Parathyroid adenoma (tissue), 2 donors: ENCODE data around the gene TGFBR3.

ENCODE experiments used
- H2AFZ ChIP-seq: fragments of 300-600 bp; sonication (generic); one replicate; pipeline ENCODE4 v1.7.0; 2017; ENCODE audit warnings: antibody characterized with exemption, mild to moderate bottlenecking
- H3K27ac ChIP-seq: fragments of 300-600 bp; sonication (generic); one replicate; pipeline ENCODE4 v1.7.0; 2017
- H3K27me3 ChIP-seq: fragments of 300-600 bp; sonication (generic); one replicate; pipeline ENCODE4 v1.7.0; 2017; ENCODE audit warnings: low read length; ENCODE audit not compliant: control insufficient read depth, insufficient read depth
- H3K36me3 ChIP-seq: fragments of 300-600 bp; sonication (generic); one replicate; pipeline ENCODE4 v1.7.0; 2017; ENCODE audit warnings: low read length; ENCODE audit not compliant: control insufficient read depth, insufficient read depth
- H3K4me1 ChIP-seq: fragments of 300-600 bp; sonication (generic); one replicate; pipeline ENCODE4 v1.7.0; 2017; ENCODE audit warnings: control low read depth
- H3K4me2 ChIP-seq: fragments of 300-600 bp; sonication (generic); one replicate; pipeline ENCODE4 v1.7.0; 2017; ENCODE audit warnings: low read length
- H3K4me3 ChIP-seq: fragments of 300-600 bp; sonication (generic); one replicate; pipeline ENCODE4 v1.7.0; 2017; ENCODE audit warnings: low read depth, low read length
- H3K79me2 ChIP-seq: fragments of 300-600 bp; sonication (generic); one replicate; pipeline ENCODE4 v1.7.0; 2017; ENCODE audit warnings: control low read depth
- H3K9ac ChIP-seq: fragments of 300-600 bp; sonication (generic); one replicate; pipeline ENCODE4 v1.7.0; 2017; ENCODE audit warnings: mild to moderate bottlenecking
- H3K9me3 ChIP-seq: fragments of 300-600 bp; sonication (generic); one replicate; pipeline ENCODE4 v1.7.0; 2017; ENCODE audit warnings: low read length; ENCODE audit not compliant: control insufficient read depth
- TF ChIP-seq, protein P1 (sequence below): fragments of 300-600 bp; sonication (generic); IDR thresholded peaks from one replicate; pipeline ENCODE4 v1.7.0; 2017; ENCODE audit warnings: antibody characterized with exemption, mild to moderate bottlenecking
- donor health status: primary hyperparathyroidism.

The TGFBR3 gene

DNA sequence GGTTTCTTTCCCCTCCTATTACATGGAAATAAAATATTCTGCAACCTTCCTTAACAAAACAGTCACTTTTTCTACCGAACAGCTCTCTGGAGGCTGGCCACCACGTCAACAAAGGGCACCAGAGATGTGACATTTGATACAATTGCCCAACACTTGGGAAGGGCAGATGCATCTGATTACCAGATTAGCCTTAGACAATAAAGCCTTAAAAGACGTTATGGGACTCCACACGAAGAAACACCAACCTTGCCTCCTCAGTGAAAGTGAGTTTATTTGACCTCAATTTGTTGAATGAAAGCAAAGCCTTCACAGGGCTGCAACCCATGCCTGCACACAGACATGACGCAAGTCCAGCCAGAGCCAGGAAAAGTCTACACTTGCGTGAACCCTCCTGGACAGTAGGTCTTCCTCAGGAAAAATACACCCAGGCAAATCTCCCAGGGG is 136.1 kb downstream of the TGFBR3 start:
- Histone ChIP-seq H3K27ac (peak overlapping the region; percentile 58), H3K36me3 (no peaks in the 10 kb centered on the region), H3K27me3 (no peaks in the 10 kb centered on the region), H3K4me1 (peaks cover 18% of the 10 kb centered on the region), H3K9me3 (no peaks in the 10 kb centered on the region), H3K9ac (no peak overlapping the region), H3K4me3 (no peak overlapping the region), H2AFZ (no peak overlapping the region), H3K79me2 (no peaks in the 10 kb centered on the region), H3K4me2 (no peak overlapping the region)
- TF ChIP-seq, protein P1, sequence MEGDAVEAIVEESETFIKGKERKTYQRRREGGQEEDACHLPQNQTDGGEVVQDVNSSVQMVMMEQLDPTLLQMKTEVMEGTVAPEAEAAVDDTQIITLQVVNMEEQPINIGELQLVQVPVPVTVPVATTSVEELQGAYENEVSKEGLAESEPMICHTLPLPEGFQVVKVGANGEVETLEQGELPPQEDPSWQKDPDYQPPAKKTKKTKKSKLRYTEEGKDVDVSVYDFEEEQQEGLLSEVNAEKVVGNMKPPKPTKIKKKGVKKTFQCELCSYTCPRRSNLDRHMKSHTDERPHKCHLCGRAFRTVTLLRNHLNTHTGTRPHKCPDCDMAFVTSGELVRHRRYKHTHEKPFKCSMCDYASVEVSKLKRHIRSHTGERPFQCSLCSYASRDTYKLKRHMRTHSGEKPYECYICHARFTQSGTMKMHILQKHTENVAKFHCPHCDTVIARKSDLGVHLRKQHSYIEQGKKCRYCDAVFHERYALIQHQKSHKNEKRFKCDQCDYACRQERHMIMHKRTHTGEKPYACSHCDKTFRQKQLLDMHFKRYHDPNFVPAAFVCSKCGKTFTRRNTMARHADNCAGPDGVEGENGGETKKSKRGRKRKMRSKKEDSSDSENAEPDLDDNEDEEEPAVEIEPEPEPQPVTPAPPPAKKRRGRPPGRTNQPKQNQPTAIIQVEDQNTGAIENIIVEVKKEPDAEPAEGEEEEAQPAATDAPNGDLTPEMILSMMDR, result no peak

DNA sequence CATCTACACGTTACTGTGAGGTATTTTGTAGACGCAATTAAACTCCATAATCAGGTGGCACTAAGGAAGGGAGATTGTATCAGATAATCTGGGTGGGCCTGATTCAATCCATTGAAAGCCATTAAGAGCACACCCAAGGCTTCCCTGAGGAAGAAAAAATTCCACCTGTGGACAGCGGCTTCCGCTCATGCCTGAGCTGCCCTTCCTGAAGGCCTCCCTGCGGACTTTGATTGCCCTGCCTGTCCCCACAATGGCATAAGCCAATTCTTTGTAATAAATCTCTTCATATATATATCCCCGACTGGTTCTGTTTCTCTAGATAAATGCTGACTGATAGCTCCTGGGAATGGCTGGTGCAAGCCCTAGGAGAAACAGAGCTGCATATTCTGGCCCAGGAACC is 138.3 kb downstream of the TGFBR3 start:
- TF ChIP-seq, protein P1, result no peak
- Histone ChIP-seq H3K9me3 (no peaks in the 10 kb centered on the region), H3K9ac (no peak overlapping the region), H3K4me3 (no peak overlapping the region), H3K4me1 (peaks cover 18% of the 10 kb centered on the region), H3K79me2 (no peaks in the 10 kb centered on the region), H2AFZ (no peak overlapping the region), H3K27me3 (no peaks in the 10 kb centered on the region), H3K4me2 (no peak overlapping the region), H3K36me3 (no peaks in the 10 kb centered on the region), H3K27ac (no peak overlapping the region)

DNA sequence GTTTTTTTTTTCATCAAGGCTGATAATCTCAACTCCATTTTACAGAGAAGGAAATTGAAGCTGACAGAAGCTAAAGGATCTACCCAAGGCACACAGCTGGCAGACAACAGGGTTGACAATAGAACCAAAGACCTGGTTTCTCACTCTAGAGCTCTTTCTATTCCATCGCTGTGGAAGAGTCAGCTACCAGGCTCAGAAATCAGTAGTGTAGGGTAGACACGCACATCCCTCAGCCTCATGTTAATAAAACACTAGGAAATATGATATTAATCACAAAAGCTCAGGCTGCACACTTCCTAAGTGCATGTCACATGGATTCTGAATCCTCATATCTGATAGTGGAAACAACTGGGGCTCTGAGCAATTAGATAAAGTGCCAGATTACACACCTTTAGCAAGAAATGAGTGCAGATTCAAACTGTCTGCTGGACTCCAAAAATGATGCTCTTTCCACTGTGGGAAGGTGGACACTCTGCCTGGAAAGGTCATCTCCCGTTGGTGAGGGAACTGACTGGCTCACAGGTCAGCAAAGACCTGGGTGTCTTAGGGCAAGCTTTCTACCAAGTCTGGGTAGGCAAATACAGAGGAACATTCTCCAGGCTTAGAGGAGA is 139.1 kb downstream of the TGFBR3 start:
- Histone ChIP-seq H3K9ac (no peak overlapping the region), H3K9me3 (no peaks in the 10 kb centered on the region), H3K4me1 (peaks cover 18% of the 10 kb centered on the region), H3K79me2 (no peaks in the 10 kb centered on the region), H3K4me2 (no peak overlapping the region), H3K27ac (no peak overlapping the region), H2AFZ (no peak overlapping the region), H3K4me3 (no peak overlapping the region), H3K36me3 (no peaks in the 10 kb centered on the region), H3K27me3 (no peaks in the 10 kb centered on the region)
- TF ChIP-seq, protein P1, result no peak

DNA sequence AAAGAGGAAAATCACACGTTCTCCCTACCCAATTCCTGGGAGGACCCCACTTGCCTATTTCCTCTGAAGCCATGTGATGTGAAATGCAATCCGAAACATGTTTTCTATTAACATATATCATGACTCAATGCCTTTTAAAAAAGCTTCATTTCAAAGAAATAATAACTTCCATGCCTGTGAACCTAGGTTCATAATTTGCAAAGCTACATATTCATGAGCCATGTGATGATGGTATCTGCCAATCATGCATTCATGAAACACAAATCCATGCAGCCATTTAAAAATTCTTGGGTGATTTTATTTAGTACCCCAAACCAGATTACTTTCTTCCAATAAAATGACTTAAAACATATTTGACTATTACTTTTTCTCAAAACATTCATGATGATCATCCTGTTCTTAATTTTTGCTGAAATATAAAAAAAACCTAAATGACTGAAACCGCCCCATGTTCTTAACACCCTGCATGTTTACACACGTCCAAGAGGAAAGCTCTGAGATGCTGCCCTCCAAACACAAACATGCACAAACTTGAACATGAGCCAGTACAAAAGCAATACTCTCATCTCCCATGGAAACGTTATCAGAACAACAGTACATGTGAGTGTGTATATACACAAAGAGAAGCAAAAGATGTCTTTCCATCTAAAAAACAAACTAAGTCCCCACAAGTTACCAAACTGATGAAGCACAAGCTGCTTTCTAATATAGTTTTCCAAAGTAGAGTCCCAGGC is 140.1 kb downstream of the TGFBR3 start:
- Histone ChIP-seq H3K27me3 (no peaks in the 10 kb centered on the region), H3K36me3 (no peaks in the 10 kb centered on the region), H3K4me2 (no peak overlapping the region), H3K27ac (no peak overlapping the region), H3K4me1 (peaks cover 18% of the 10 kb centered on the region), H3K9me3 (no peaks in the 10 kb centered on the region), H3K9ac (no peak overlapping the region), H3K79me2 (no peaks in the 10 kb centered on the region), H2AFZ (no peak overlapping the region), H3K4me3 (no peak overlapping the region)
- TF ChIP-seq, protein P1, result no peak
